ENCODE measurements around the gene TMEM178A.

DNA sequence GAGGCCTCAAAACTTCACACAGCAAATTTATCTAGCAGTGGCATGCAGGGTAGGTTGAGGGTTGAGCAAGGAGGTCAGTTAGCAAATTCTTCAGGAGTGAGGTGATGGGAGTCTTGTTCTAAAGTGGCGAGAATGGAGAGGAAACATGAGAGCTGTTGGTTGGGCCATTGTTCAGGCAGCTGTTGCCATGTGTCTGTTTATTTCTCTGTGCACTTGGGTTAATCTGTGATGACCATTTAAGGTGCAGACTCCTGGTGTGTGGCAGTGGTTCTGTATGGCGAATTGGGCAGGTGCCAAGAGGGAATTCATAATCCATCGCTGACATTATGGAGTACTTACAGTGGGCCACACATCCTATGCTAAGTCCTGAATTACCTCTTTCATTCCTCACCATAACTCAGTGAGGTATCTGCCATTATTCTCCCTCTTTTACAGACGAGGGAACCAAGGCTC, 30.4 kb downstream of the TMEM178A start:
- TF ChIP-seq, protein P1, sequence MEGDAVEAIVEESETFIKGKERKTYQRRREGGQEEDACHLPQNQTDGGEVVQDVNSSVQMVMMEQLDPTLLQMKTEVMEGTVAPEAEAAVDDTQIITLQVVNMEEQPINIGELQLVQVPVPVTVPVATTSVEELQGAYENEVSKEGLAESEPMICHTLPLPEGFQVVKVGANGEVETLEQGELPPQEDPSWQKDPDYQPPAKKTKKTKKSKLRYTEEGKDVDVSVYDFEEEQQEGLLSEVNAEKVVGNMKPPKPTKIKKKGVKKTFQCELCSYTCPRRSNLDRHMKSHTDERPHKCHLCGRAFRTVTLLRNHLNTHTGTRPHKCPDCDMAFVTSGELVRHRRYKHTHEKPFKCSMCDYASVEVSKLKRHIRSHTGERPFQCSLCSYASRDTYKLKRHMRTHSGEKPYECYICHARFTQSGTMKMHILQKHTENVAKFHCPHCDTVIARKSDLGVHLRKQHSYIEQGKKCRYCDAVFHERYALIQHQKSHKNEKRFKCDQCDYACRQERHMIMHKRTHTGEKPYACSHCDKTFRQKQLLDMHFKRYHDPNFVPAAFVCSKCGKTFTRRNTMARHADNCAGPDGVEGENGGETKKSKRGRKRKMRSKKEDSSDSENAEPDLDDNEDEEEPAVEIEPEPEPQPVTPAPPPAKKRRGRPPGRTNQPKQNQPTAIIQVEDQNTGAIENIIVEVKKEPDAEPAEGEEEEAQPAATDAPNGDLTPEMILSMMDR (conservative IDR thresholded peaks at IDR 0.05; ENCODE audit: low read length), result no peak
- no peak for TF ChIP-seq EZH2phosphoT487 (IDR thresholded peaks at IDR 0.05; ENCODE audit: borderline replicate concordance, low read depth, low read length)
